Mesangial cell (primary cell): ENCODE data around the gene BATF. TPM values are rescaled to one million over a fixed set of nuclear protein-coding genes. Genes with fewer than 3 reads are reported as not detected.

ENCODE experiments used
- total RNA-seq: library from RNA; depleted of rRNA; stranded (reverse); fragments of >200 nt; gene quantifications from 2 replicates; pipeline ENCODE4 v1.2.3, GENCODE V29; 2015

Gene BATF
- total RNA-seq, result not detected in 2 replicates

GRCh38 chr14:75522224-75522982 lies at the start of gene BATF:
Gene BATF, plus strand, starts transcription at chr14:75522469. Its CDS starts 214 bp downstream, at chr14:75522683.

GRCh38 chr14:75578102-75578785 lies 56.0 kb downstream of the BATF start, which contains the start of gene FLVCR2:
Gene FLVCR2, plus strand, starts transcription at chr14:75578620. Its CDS starts 353 bp downstream, at chr14:75578973.

Other genes starting within 250 kb of the BATF start
- gene FOS, start 243.6 kb upstream of the BATF start, total RNA-seq, result 26.6 and 56.2 TPM in 2 replicates
- 23.1 and 35.2 TPM in 2 replicates for gene JDP2, start 94.4 kb upstream of the BATF start, total RNA-seq
- gene FLVCR2, start 56.2 kb downstream of the BATF start, total RNA-seq, result 0.49 and 4.9 TPM in 2 replicates
- gene ERG28, start 138.4 kb downstream of the BATF start, total RNA-seq, result 13.4 and 16.9 TPM in 2 replicates
- gene TTLL5, start 138.8 kb downstream of the BATF start, total RNA-seq, result 14.2 and 16.0 TPM in 2 replicates